Tibial nerve (tissue), 4 donors: Measurements from ENCODE around the gene KRTAP10-6. TPM values are rescaled to one million over a fixed set of nuclear protein-coding genes. Genes with fewer than 3 reads are reported as not detected.
"Not testable (repeated sequence)": the region's sequence is repeated elsewhere in the genome, so short reads cannot be mapped to it uniquely, and the experiment has no call there.

Experiments
- DNase-seq, 2 donors: peaks; one replicate each; pipeline ENCODE4 v3.0.0-alpha.2; 2019; ENCODE audit warnings: low spot score in 2 of 2
- H3K27ac ChIP-seq, 4 donors: fragments of 200-600 bp; sonication (generic) in 3 of 4; one replicate each; pipeline ENCODE4 v1.5.1; 2017 to 2019; ENCODE audit warnings: mild to moderate bottlenecking in 1 of 4
- H3K27me3 ChIP-seq, 2 donors: fragments of 200-600 bp; sonication (generic) in 1 of 2; one replicate each; pipeline versions ENCODE4 v1.5.1 to v1.6.0; 2017 to 2019
- H3K36me3 ChIP-seq, 3 donors: fragments of 200-600 bp; sonication (generic); one replicate each; pipeline ENCODE4 v1.5.1; 2018 to 2019
- H3K4me1 ChIP-seq, 4 donors: fragments of 200-600 bp; sonication (generic) in 3 of 4; one replicate each; pipeline ENCODE4 v1.5.1; 2017 to 2019
- H3K4me3 ChIP-seq, 4 donors: fragments of 200-600 bp; sonication (generic) in 3 of 4; one replicate each; pipeline ENCODE4 v1.5.1; 2017 to 2019; ENCODE audit warnings: mild to moderate bottlenecking in 1 of 4, moderate library complexity in 1 of 4
- H3K9me3 ChIP-seq, 4 donors: fragments of 200-600 bp; sonication (generic) in 3 of 4; one replicate each; pipeline ENCODE4 v1.5.1; 2017 to 2019
- EP300 ChIP-seq, 2 donors: sonication (generic); formaldehyde crosslinking; IDR thresholded peaks; one replicate each; pipeline ENCODE4 v1.6.1; 2017; ENCODE audit warnings: antibody characterized with exemption in 2 of 2, mild to moderate bottlenecking in 1 of 2
- POLR2A ChIP-seq, 2 donors: fragments of 450-650 bp; IDR thresholded peaks; one replicate each; pipeline ENCODE4 v1.6.1; 2017; ENCODE audit warnings: antibody characterized with exemption in 2 of 2, mild to moderate bottlenecking in 2 of 2, moderate library complexity in 2 of 2
- whole genome bisulfite sequencing, 2 donors: methylation state at CpG; one replicate each; pipeline ENCODE4 v1.1.5; 2018; 5-methylcytosine and 5-hydroxymethylcytosine counted together
- total RNA-seq, 4 donors: library from RNA; depleted of rRNA; stranded (reverse); fragments of >200 nt; gene quantifications; one replicate each; pipeline ENCODE4 v1.1.0, GENCODE V29; 2016
- TF ChIP-seq, protein P1 (sequence below), 5 experiments: fragments of 200-600 bp in 3 of 5; fragments of 450-650 bp in 2 of 5; sonication (generic) in 3 of 5; IDR thresholded peaks; one replicate each; pipeline ENCODE4 v1.5.1; 2016 to 2019; ENCODE audit warnings: antibody characterized with exemption in 5 of 5, mild to moderate bottlenecking in 3 of 5, moderate library complexity in 2 of 5

The KRTAP10-6 gene
- total RNA-seq, 4 donors from 2014 or later: not detected

DNA sequence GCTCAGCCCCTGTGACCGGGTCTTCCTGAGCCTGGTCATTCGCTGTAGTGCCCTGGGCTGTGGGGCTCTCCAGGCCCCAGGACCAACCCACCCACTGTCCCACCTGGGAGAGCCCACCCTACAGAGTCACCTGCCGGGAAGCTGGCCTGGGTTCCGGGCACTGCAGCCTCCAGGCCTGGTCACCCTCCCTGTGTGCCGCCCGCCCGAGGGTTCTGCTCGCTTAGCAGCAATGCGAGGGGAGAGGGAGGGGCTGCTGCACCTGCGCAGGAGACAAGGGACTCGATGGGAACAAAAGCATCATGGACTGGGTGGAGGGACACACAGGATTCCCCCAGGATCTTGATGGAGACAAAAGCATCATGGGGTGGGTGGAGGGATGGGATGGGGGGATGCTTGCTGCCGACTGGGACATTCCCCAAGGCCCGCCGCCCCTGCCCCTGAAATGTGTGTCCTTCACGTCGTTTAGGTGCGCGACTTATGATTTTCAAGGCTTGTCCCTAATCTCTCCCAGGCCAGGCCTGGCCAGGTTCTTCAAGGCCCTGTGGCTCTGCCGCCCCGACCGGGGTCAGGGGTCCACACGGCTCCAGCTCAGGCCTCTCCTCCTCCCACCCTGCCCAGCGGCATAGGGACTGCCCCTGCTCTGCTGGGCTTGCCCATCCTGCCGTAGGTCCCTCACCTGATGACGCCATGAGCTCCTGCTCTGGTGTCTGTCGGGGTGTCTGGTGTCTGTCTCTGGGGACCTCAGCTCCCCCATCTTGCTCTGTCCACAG, 21.3 kb upstream of the KRTAP10-6 start:
- Histone ChIP-seq H3K27me3 (no peaks in the 10 kb centered on the region), H3K27ac (no peak overlapping the region), H3K4me1 (no peaks in the 10 kb centered on the region), H3K4me3 (no peak overlapping the region), H3K36me3 (no peaks in the 10 kb centered on the region), H3K9me3 (peaks cover 0 to 40% (median 0%) of the 10 kb centered on the region in 4 donors)
- WGBS, 2 donors: 85 to 86% methylated on average over 25 to 26 of the region's 26 CpGs
- TF ChIP-seq EP300 (IDR thresholded peaks at IDR 0.05) (no peak), POLR2A (IDR thresholded peaks at IDR 0.05) (no peak)
- TF ChIP-seq, protein P1, sequence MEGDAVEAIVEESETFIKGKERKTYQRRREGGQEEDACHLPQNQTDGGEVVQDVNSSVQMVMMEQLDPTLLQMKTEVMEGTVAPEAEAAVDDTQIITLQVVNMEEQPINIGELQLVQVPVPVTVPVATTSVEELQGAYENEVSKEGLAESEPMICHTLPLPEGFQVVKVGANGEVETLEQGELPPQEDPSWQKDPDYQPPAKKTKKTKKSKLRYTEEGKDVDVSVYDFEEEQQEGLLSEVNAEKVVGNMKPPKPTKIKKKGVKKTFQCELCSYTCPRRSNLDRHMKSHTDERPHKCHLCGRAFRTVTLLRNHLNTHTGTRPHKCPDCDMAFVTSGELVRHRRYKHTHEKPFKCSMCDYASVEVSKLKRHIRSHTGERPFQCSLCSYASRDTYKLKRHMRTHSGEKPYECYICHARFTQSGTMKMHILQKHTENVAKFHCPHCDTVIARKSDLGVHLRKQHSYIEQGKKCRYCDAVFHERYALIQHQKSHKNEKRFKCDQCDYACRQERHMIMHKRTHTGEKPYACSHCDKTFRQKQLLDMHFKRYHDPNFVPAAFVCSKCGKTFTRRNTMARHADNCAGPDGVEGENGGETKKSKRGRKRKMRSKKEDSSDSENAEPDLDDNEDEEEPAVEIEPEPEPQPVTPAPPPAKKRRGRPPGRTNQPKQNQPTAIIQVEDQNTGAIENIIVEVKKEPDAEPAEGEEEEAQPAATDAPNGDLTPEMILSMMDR (IDR thresholded peaks at IDR 0.05): no peak
- DNase-seq: no peak

DNA sequence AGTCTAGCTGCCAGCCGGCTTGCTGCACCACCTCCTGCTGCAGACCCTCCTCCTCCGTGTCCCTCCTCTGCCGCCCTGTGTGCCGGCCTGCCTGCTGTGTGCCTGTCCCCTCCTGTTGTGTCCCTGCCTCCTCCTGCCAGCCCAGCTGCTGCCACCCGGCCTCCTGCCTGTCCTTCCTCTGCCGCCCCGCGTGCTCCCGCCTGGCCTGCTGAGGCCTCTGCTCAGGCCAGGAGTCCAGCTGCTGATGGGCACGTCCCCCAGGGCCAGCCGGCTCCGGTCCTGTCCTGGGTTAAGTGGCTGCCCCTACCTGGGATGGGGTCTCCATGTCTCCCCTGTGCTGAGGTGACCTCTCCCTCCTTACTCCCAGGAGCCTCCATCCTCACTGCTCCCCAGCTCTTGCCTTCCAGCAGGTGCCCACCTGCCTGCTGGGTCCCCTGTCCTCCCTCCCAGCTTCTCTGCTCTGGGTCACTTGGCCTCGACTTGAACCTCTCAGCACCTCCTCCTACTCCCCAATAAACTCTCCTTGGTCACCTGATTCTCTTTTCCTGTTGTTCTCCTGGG, 20.4 kb upstream of the KRTAP10-6 start:
- DNase-seq: no peak
- Histone ChIP-seq H3K27ac (no peak overlapping the region), H3K4me3 (no peak overlapping the region), H3K9me3 (peaks cover 0 to 42% (median 0%) of the 10 kb centered on the region in 4 donors), H3K4me1 (no peaks in the 10 kb centered on the region), H3K27me3 (no peaks in the 10 kb centered on the region), H3K36me3 (no peaks in the 10 kb centered on the region)
- 81 to 85% methylated on average over 10 to 13 of the region's 13 CpGs for WGBS, 2 donors
- TF ChIP-seq EP300 (IDR thresholded peaks at IDR 0.05) (no peak), POLR2A (IDR thresholded peaks at IDR 0.05) (no peak)
- TF ChIP-seq, protein P1 (IDR thresholded peaks at IDR 0.05): no peak

DNA sequence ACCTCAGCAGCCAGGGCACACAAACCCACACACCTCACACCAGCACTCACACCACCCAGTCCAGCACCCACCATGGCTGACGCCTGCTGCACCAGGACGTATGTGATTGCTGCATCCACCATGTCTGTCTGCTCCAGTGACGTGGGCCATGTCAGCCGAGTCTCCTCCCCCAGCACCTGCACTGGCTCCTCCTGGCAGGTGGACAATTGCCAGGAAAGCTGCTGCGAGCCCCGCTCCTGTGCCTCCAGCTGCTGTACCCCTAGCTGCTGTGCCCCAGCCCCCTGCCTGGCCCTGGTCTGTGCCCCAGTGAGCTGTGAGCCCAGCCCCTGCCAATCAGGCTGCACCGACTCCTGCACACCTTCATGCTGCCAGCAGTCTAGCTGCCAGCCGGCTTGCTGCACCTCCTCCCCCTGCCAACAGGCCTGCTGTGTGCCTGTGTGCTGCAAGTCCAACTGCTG, 19.8 kb upstream of the KRTAP10-6 start, which contains the start of gene KRTAP10-8:
Gene KRTAP10-8 (plus strand): TSS at position 51 of the 458 bp plus-strand sequence. CDS start 22 bp downstream, at position 73.
- DNase-seq: no peak
- H3K27ac ChIP-seq: no peak within 1 kb of the TSS
- H3K4me3 ChIP-seq: no peak within 1 kb of the TSS
- H3K27me3 ChIP-seq: no peaks in the 10 kb centered on the region
- 85 to 90% methylated on average over 7 to 8 of the region's 8 CpGs for WGBS, 2 donors
- H3K9me3 ChIP-seq: peaks cover 0 to 42% (median 0%) of the 10 kb centered on the region in 4 donors
- H3K36me3 ChIP-seq: no peaks in the 10 kb centered on the region
- no peaks in the 10 kb centered on the region for H3K4me1 ChIP-seq
- TF ChIP-seq POLR2A (IDR thresholded peaks at IDR 0.05) (no peak), EP300 (IDR thresholded peaks at IDR 0.05) (no peak)
- TF ChIP-seq, protein P1 (IDR thresholded peaks at IDR 0.05): no peak

DNA sequence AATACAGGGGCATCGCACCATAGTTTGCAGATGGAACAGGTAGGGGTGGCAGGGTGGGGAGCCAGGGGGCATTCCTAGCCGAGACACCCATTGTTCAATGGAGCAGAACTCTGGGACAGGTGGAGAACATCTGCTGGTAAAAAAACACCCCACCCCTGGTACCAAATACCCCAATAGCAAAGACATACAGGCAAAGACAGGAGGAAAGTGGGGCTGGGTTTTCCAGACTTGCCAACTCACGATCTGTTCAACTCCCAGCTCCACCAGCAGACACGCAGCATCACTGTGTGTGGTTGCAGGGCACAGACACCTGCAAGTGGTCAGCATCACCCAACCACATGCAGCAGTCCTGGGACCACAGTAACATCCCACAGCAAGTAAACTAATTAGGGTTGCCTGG, 19.2 kb upstream of the KRTAP10-6 start:
- Histone ChIP-seq H3K27ac (no peak overlapping the region), H3K27me3 (no peaks in the 10 kb centered on the region), H3K36me3 (no peaks in the 10 kb centered on the region), H3K4me1 (no peaks in the 10 kb centered on the region), H3K4me3 (no peak overlapping the region), H3K9me3 (peaks cover 0 to 42% (median 0%) of the 10 kb centered on the region in 4 donors)
- WGBS, 2 donors: 84 to 89% methylated on average over 4 of the region's 4 CpGs
- TF ChIP-seq, protein P1 (IDR thresholded peaks at IDR 0.05): no peak
- TF ChIP-seq EP300 (IDR thresholded peaks at IDR 0.05) (no peak), POLR2A (IDR thresholded peaks at IDR 0.05) (no peak)
- no peak for DNase-seq

DNA sequence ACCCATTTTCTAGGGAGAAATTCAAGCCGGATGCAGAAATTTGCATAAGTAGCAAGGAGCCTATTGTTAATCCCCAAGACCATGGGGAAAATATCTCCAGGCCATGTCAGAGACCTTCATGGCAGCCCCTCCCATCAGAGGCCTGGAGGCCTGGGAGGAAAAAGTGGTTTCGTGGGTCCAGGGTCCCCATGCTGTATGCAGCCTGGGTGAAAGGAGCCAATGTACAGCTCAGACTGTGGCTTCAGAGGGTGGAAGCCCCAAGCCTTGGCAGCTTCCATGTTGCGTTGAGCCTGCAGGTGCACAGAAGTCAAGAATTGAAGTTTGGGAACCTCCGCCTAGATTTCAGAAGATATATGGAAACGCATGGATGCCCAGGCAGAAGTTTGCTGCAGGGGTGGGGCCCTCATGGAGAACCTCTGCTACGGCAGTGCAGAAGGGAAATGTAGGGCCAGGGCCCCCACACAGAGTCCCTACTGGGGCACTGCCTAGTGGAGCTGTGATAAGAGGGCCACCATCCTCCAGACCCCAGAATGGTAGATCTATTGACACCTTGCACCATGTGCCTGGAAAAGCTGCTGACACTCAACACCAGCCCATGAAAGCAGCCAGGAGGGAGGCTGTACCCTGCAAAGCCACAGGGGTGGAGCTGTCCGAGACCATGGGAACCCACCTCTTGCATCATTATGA, 18.0 kb upstream of the KRTAP10-6 start:
- H3K36me3 ChIP-seq, H3K27ac ChIP-seq, DNase-seq, H3K27me3 ChIP-seq, H3K4me1 ChIP-seq, H3K4me3 ChIP-seq: not testable (repeated sequence)
- WGBS, 2 donors: 92 to 93% methylated on average over 7 of the region's 7 CpGs
- peaks cover 0 to 47% (median 0%) of the 10 kb centered on the region in 4 donors for H3K9me3 ChIP-seq
